GM12878 (cell line): ENCODE data around the gene ANGPTL5. TPM values are rescaled to one million over a fixed set of nuclear protein-coding genes. Genes with fewer than 3 reads are reported as not detected.

Source experiments
- ATAC-seq: fragments of 200-7000 bp; cut with Tn5 transposase; 3 replicates; pipeline ENCODE4 v1.9.1; 2020; ENCODE audit warnings: mild to moderate bottlenecking, moderate library complexity
- BruUV-seq: library from RNA; stranded (reverse); fragments of 400-500 nt; replicated peaks from 2 replicates; lab custom pipeline; 2021; lab: Mats Ljungman, UMichigan
- CTCF ChIA-PET: fragments of 300-600 bp; sonication (Branson Sonifier 250); formaldehyde crosslinking; extraction: SDS; loops from one replicate; lab custom pipeline; 2021; ENCODE audit warnings: inconsistent platforms; lab: Yijun Ruan, JAX
- POLR2A ChIA-PET: fragments of 350-600 bp; formaldehyde crosslinking; extraction: SDS; loops from one replicate; lab custom pipeline; 2021; ENCODE audit warnings: inconsistent platforms; lab: Charles Lee
- RAD21 ChIA-PET: fragments of 300-600 bp; sonication (Branson Sonifier 250); formaldehyde crosslinking; loops from one replicate; lab custom pipeline; 2023; ENCODE audit warnings: antibody characterized with exemption; ENCODE audit not compliant: unreplicated experiment; lab: Charles Lee
- SMC1A ChIA-PET: fragments of 300-600 bp; sonication (Branson Sonifier 250); formaldehyde crosslinking; loops from one replicate; lab custom pipeline; 2023; ENCODE audit not compliant: unreplicated experiment, uncharacterized antibody; lab: Charles Lee
- DNase-seq: peaks from one replicate; pipeline ENCODE4 v3.0.0-alpha.2; 2011; ENCODE audit warnings: low read depth, low spot score
- FAIRE-seq: peaks from 3 replicates; lab custom pipeline; 2011; peaks lifted over from hg19 to GRCh38; lab: Jason Lieb, UNC
- H2AFZ ChIP-seq: 2 replicates; pipeline ENCODE4 v1.6.0; 2011; ENCODE audit warnings: low read depth, low read length, control low read depth; ENCODE audit not compliant: control insufficient read depth
- H3K27ac ChIP-seq: 2 replicates; pipeline ENCODE4 v1.5.1; 2011; ENCODE audit warnings: control low read depth; ENCODE audit not compliant: control insufficient read depth, insufficient read depth
- H3K27me3 ChIP-seq, 2 experiments: replicated peaks in 1 of 2; 2 replicates each; pipeline versions ENCODE4 v1.6.0 to v1.6.1; 2011; ENCODE audit warnings: low read length in 1 of 2; ENCODE audit not compliant: control insufficient read depth in 2 of 2, insufficient read depth in 2 of 2
- H3K36me3 ChIP-seq, 2 experiments: 2 replicates each; pipeline ENCODE4 v1.5.1; 2011; ENCODE audit warnings: low read length in 1 of 2; ENCODE audit not compliant: control insufficient read depth in 2 of 2, insufficient read depth in 2 of 2
- H3K4me1 ChIP-seq: 2 replicates; pipeline ENCODE4 v1.6.1; 2011; ENCODE audit warnings: mild to moderate bottlenecking, low read length, moderate library complexity, mixed read lengths; ENCODE audit not compliant: control insufficient read depth, insufficient read depth
- H3K4me2 ChIP-seq: 2 replicates; pipeline ENCODE4 v1.6.0; 2011; ENCODE audit warnings: control low read depth; ENCODE audit not compliant: control insufficient read depth, insufficient read depth
- H3K4me3 ChIP-seq: fragments of 200-600 bp; sonication (generic); 2 replicates; pipeline ENCODE4 v1.5.1; 2016
- H3K79me2 ChIP-seq: 2 replicates; pipeline ENCODE4 v1.6.0; 2011; ENCODE audit warnings: low read length; ENCODE audit not compliant: control insufficient read depth, insufficient read depth
- H3K9ac ChIP-seq: 2 replicates; pipeline ENCODE4 v1.8.0; 2011; ENCODE audit warnings: low read length, control low read depth, mixed read lengths; ENCODE audit not compliant: control insufficient read depth, insufficient read depth
- H3K9me3 ChIP-seq: replicated peaks from 3 replicates; pipeline ENCODE4 v1.5.1; 2011; ENCODE audit warnings: mild to moderate bottlenecking, low read length; ENCODE audit not compliant: control insufficient read depth, insufficient read depth
- H4K20me1 ChIP-seq: 2 replicates; pipeline ENCODE4 v1.6.0; 2011; ENCODE audit not compliant: control insufficient read depth, insufficient read depth
- CHD1 ChIP-seq: IDR thresholded peaks from 2 replicates; pipeline ENCODE4 v1.6.1; 2012; ENCODE audit warnings: low read depth, low read length, improper control_type of control experiment
- HCFC1 ChIP-seq: fragments of 150-350 bp; IDR thresholded peaks from 2 replicates; pipeline ENCODE4 v1.6.1; 2014; ENCODE audit warnings: low read length
- POLR2AphosphoS5 ChIP-seq: IDR thresholded peaks from 2 replicates; pipeline ENCODE4 v1.6.1; 2011; ENCODE audit warnings: mild to moderate bottlenecking, low read length, inconsistent platforms
- POU2F2 ChIP-seq: IDR thresholded peaks from 3 replicates; pipeline ENCODE4 v1.6.1; 2011; ENCODE audit warnings: low read depth, mild to moderate bottlenecking, low read length, borderline replicate concordance
- RCOR1 ChIP-seq: conservative IDR thresholded peaks from 2 replicates; pipeline ENCODE4 v1.6.1; 2012; ENCODE audit warnings: low read depth, low read length, improper control_type of control experiment
- STAT1 ChIP-seq: fragments of 450-650 bp; conservative IDR thresholded peaks from 2 replicates; pipeline ENCODE4 v1.6.1; 2014; ENCODE audit warnings: antibody characterized with exemption, mild to moderate bottlenecking
- TCF3 ChIP-seq: IDR thresholded peaks from 2 replicates; pipeline ENCODE4 v1.6.1; 2012; ENCODE audit warnings: low read depth, mild to moderate bottlenecking, low read length, borderline replicate concordance; ENCODE audit not compliant: insufficient read depth
- ZSCAN29 ChIP-seq: fragments of 450-650 bp; IDR thresholded peaks from 2 replicates; pipeline ENCODE4 v1.6.1; 2017; ENCODE audit warnings: mild to moderate bottlenecking, moderate library complexity
- in situ Hi-C: fragments of 300-500 bp; cut with MboI; formaldehyde crosslinking; loops from 9 replicates; pipeline ENCODE4 v1.14.3; 2018; ENCODE audit warnings: mixed read lengths
- intact Hi-C: fragments of 100-400 bp; cut with micrococcal nuclease; formaldehyde crosslinking; loops from one replicate; pipeline ENCODE4 v1.14.2; 2022; ENCODE audit not compliant: unreplicated experiment
- polyA plus RNA-seq, 11 experiments: library from polyadenylated mRNA; depleted of rRNA in 4 of 11; unstranded in 6 of 11; stranded (reverse) in 5 of 11; fragments of >200 nt; fragmentation: Nextera tagmentation in 4 of 11; fragmentation: Illumina TruSeq in 1 of 11; extraction: Ambion mirVana in 4 of 11; extraction: Trizol in 1 of 11; gene quantifications; 1 replicate in 1 of 11; 2 replicates in 10 of 11; pipeline versions ENCODE4 v1.2.1 to v1.2.3, GENCODE V29; 2011 to 2016; ENCODE audit warnings: inconsistent platforms in 2 of 11, missing spikeins in 2 of 11, low read depth in 1 of 11
- total RNA-seq, 4 experiments: library from RNA; depleted of rRNA in 3 of 4; stranded (reverse); fragments of >200 nt in 3 of 4; fragmentation: Illumina TruSeq in 1 of 4; extraction: Trizol in 1 of 4; gene quantifications; 2 replicates each; pipeline versions ENCODE4 v1.2.1 to v1.2.3, GENCODE V29; 2013 to 2021

Gene ANGPTL5
- total and polyA plus RNA-seq, 10 of the 15 experiments (the other 5 are each of a cell fraction or from before 2014, with no cell fraction given) = not detected

DNA sequence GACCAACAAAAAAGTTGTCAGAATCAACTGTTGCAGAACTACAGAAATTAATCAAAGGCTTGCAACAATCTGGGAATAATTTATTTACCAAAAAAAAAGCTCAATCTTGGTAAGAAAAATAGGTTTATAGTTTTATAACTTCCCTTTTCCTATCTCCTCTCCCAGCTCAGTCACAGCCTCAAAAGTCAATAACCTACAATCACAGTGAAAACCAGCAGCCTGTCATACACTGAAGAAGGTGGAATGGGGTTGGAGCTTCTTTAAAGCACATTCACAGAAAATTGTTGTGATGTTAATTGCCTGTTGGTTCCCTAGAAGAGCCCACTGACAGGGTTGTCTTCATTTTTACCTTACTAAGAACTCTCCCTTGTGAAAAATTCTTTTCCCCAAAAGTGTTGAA, 52.2 kb downstream of the ANGPTL5 start:
- Histone ChIP-seq H3K27me3 (no peaks in the 10 kb centered on the region; a peak in 1 of 4 replicates), H3K9me3 (no peaks in the 10 kb centered on the region), H4K20me1 (no peaks in the 10 kb centered on the region), H3K9ac (no peak overlapping the region), H3K4me3 (no peak overlapping the region), H3K27ac (no peak overlapping the region), H2AFZ (no peak overlapping the region), H3K79me2 (no peaks in the 10 kb centered on the region), H3K36me3 (no peaks in the 10 kb centered on the region), H3K4me2 (no peak overlapping the region), H3K4me1 (no peaks in the 10 kb centered on the region)
- ATAC-seq (no peak), FAIRE-seq (no peak), DNase-seq (no peak)
- TF ChIP-seq POU2F2 (no peak), TCF3 (no peak), POLR2AphosphoS5 (no peak), RCOR1 (no peak), STAT1 (no peak)
- RAD21 ChIA-PET = interaction anchor here (4.4 kb wide), 1 partner anchor 143 kb away, joined by 49 read pairs; no protein-coding TSS in a partner anchor
- POLR2A ChIA-PET = no interaction called here
- CTCF ChIA-PET = interaction anchor here (1.5 to 6.5 kb wide), 3 partner anchors 15 to 802 kb away, joined by 6 to 110 read pairs (median 14); no protein-coding TSS in a partner anchor
- in situ Hi-C loops (loop anchor here (10.0 to 25.0 kb wide), 2 partner anchors 141 to 798 kb away; no protein-coding TSS in a partner anchor), intact Hi-C loops (no loop called here)
- SMC1A ChIA-PET = interaction anchor here (0.8 to 2.4 kb wide), 3 partner anchors 137 to 153 kb away, joined by 4 to 10 read pairs (median 4); no protein-coding TSS in a partner anchor
- BruUV-seq = no TSS peak

DNA sequence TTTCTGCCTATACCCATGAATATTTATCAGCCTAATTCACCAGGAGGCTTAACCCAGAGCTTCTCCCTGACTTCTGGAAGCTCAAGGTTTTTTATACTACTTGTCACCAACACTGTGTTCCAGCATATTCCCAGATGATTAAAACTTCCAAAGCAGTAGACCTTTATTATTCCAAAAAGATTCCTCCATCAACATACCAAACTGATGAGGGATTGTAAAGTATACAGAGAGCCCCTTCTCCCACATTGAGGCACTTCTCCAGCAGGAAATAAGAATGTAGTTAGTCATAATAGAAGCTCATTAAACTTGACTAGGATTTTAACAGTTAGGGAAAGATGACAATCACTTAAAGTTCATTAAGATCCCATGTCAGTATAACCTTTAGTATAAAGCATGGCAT, 53.0 kb downstream of the ANGPTL5 start:
- H3K9ac ChIP-seq = no peak overlapping the region
- POLR2A ChIA-PET = no interaction called here
- H3K79me2 ChIP-seq = no peaks in the 10 kb centered on the region
- SMC1A ChIA-PET = interaction anchor here (1.0 to 1.4 kb wide), 2 partner anchors 144 to 154 kb away, joined by 4 to 5 read pairs; no protein-coding TSS in a partner anchor
- H3K4me3 ChIP-seq = no peak overlapping the region
- H3K4me1 ChIP-seq = no peaks in the 10 kb centered on the region
- H3K27me3 ChIP-seq = no peaks in the 10 kb centered on the region; a peak in 1 of 4 replicates
- H3K9me3 ChIP-seq = no peaks in the 10 kb centered on the region
- H3K27ac ChIP-seq = no peak overlapping the region
- no peaks in the 10 kb centered on the region for H3K36me3 ChIP-seq
- intact Hi-C loops = no loop called here
- BruUV-seq = no TSS peak
- CTCF ChIA-PET = interaction anchor here (1.5 to 6.5 kb wide), 3 partner anchors 15 to 803 kb away, joined by 6 to 110 read pairs (median 14); no protein-coding TSS in a partner anchor
- H4K20me1 ChIP-seq = no peaks in the 10 kb centered on the region
- RAD21 ChIA-PET = interaction anchor here (4.4 kb wide), 1 partner anchor 144 kb away, joined by 49 read pairs; no protein-coding TSS in a partner anchor
- no peak overlapping the region for H2AFZ ChIP-seq
- ATAC-seq (no peak), DNase-seq (no peak), FAIRE-seq (no peak)
- TF ChIP-seq HCFC1 (no peak), CHD1 (no peak), ZSCAN29 (no peak)
- no peak overlapping the region for H3K4me2 ChIP-seq
- in situ Hi-C loops = loop anchor here (10.0 to 25.0 kb wide), 2 partner anchors 141 to 799 kb away; no protein-coding TSS in a partner anchor
